ENCODE measurements around the gene SP100. TPM values are rescaled to one million over a fixed set of nuclear protein-coding genes. Genes with fewer than 3 reads are reported as not detected.

Gene SP100
- total and polyA plus RNA-seq, 2 of the 13 experiments (the other 11 are each of a cell fraction or from before 2014, with no cell fraction given) = 12.6 to 16.5 TPM

DNA sequence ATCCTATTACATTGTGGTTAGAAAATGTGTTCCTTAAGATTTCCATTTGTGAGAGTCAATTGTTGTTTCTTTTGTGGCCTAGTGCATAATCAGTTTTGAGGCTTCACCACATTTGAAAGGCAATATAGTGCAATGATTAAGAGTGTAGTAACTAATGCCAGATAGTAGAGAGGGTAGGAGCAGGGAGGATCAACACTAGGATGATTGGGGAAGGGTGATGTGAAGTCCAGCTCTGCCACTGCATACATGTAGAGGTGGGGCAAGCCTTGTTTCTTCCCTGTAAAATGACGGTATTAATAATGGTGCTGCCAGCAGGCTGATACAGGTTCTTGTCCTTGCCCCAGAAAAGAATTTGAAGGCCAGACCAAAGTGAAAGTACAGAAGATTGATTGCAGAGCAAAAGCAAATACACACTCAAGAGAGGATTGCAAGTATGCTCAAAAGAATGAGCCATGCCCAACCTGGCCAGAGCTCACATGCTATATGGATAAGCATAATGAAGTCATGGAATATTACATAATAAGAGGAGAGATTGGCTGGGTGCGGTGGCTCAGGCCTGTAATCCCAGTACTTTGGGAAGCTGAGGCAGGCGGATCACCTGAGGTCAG is 8.0 kb downstream of the SP100 start (continued):
- TF ChIP-seq ZNF121 (CRISPR knock-in tag; IDR thresholded peaks at IDR 0.05) (no peak), EP300 (IDR thresholded peaks at IDR 0.05; ENCODE audit: low read depth in 2 of 2, low read length in 2 of 2) (peak in 1 of 2 experiments; percentile 24; a peak in 1 of 4 replicates), EP300 (CRISPR knock-in tag; IDR thresholded peaks at IDR 0.05; ENCODE audit: borderline replicate concordance) (no peak), CREBL2 (CRISPR knock-in tag; IDR thresholded peaks at IDR 0.05; ENCODE audit: borderline replicate concordance) (no peak), ZNF687 (CRISPR knock-in tag; IDR thresholded peaks at IDR 0.05) (no peak), PRPF4 (IDR thresholded peaks at IDR 0.05; ENCODE audit: low read depth, low read length, poor library complexity, severe bottlenecking) (no peak), ZSCAN30 (CRISPR knock-in tag; IDR thresholded peaks at IDR 0.05) (no peak), DR1 (CRISPR knock-in tag; IDR thresholded peaks at IDR 0.05) (no peak), ZNF501 (CRISPR knock-in tag; IDR thresholded peaks at IDR 0.05) (no peak), ZNF572 (CRISPR knock-in tag; IDR thresholded peaks at IDR 0.05) (no peak), ZNF431 (CRISPR knock-in tag; IDR thresholded peaks at IDR 0.05; ENCODE audit: borderline replicate concordance, low read depth) (no peak), HNF4A (CRISPR knock-in tag; IDR thresholded peaks at IDR 0.05) (peak; percentile 46), ZSCAN29 (CRISPR knock-in tag; conservative IDR thresholded peaks at IDR 0.05) (no peak), PAWR (CRISPR knock-in tag; IDR thresholded peaks at IDR 0.05; ENCODE audit: borderline replicate concordance) (no peak), ZNF563 (CRISPR knock-in tag; IDR thresholded peaks at IDR 0.05) (no peak), ZNF747 (CRISPR knock-in tag; IDR thresholded peaks at IDR 0.05; ENCODE audit: borderline replicate concordance) (0 out of 2 replicates have a peak, but pooled peaks have one; percentile 53), ZNF546 (CRISPR knock-in tag; conservative IDR thresholded peaks at IDR 0.05) (no peak), ZMYM3 (CRISPR knock-in tag; IDR thresholded peaks at IDR 0.05) (no peak), ZNF75D (CRISPR knock-in tag; IDR thresholded peaks at IDR 0.05; ENCODE audit: borderline replicate concordance) (no peak), THAP7 (CRISPR knock-in tag; IDR thresholded peaks at IDR 0.05) (no peak), ZNF382 (CRISPR knock-in tag; IDR thresholded peaks at IDR 0.05; ENCODE audit: borderline replicate concordance) (no peak)
- TF ChIP-seq, protein P1, sequence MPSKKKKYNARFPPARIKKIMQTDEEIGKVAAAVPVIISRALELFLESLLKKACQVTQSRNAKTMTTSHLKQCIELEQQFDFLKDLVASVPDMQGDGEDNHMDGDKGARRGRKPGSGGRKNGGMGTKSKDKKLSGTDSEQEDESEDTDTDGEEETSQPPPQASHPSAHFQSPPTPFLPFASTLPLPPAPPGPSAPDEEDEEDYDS (CRISPR knock-in tag; IDR thresholded peaks at IDR 0.05) = no peak
- TF ChIP-seq, protein P2, sequence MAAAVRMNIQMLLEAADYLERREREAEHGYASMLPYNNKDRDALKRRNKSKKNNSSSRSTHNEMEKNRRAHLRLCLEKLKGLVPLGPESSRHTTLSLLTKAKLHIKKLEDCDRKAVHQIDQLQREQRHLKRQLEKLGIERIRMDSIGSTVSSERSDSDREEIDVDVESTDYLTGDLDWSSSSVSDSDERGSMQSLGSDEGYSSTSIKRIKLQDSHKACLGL (CRISPR knock-in tag; IDR thresholded peaks at IDR 0.05) = no peak
- TF ChIP-seq, protein P3, sequence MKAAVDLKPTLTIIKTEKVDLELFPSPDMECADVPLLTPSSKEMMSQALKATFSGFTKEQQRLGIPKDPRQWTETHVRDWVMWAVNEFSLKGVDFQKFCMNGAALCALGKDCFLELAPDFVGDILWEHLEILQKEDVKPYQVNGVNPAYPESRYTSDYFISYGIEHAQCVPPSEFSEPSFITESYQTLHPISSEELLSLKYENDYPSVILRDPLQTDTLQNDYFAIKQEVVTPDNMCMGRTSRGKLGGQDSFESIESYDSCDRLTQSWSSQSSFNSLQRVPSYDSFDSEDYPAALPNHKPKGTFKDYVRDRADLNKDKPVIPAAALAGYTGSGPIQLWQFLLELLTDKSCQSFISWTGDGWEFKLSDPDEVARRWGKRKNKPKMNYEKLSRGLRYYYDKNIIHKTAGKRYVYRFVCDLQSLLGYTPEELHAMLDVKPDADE (CRISPR knock-in tag; IDR thresholded peaks at IDR 0.05) = no peak

All from HepG2 (cell line).